GM18502 (cell line): Measurements from ENCODE around the gene KCNC2.
"Not testable (repeated sequence)": the region's sequence is repeated elsewhere in the genome, so short reads cannot be mapped to it uniquely, and the experiment has no call there.

Source experiments
- ATAC-seq: cut with Tn5 transposase; IDR thresholded peaks from one replicate; pipeline ENCODE4 v1.9.1; 2021; ENCODE audit warnings: mild to moderate bottlenecking; ENCODE audit not compliant: unreplicated experiment, poor library complexity

The KCNC2 gene

DNA sequence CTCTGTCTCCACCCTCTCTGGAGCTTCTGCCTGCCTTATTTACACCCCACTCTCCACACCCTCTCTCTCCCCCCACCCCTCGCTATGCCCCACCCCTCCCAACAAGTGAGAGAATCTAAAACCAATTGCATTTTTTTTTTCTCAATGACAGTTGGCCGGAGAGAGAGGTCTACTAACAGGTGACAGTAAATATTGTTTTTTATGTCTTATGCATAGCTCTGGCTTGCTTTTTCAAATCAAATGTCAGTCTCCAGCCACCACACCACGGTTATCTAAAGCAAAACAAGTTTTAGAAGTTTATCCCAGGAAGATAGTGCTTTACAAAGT lies at the start of gene KCNC2:
TSS of gene KCNC2 (minus strand) at position 28 of the 327 bp plus-strand sequence.
- no peak for ATAC-seq

DNA sequence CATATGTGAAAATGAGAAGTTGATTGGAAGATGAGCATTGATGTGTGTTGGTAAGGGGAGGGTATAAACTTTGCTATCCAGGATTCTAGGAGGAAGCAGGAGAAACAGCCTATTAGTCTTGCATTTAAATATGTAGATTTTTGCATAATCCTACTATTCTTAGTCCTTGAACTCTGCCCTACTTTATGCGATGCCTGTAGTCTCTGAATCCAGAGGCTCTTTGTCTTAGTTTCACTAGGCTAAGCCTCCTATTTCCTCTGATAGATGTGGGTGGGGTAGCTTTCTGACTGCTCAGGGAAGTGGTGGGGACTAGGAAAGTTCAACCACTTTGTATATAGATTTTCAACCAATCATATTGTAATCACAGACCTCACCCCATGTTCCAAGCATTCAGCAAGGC lies 49.5 kb upstream of the KCNC2 start:
- ATAC-seq, result no peak

DNA sequence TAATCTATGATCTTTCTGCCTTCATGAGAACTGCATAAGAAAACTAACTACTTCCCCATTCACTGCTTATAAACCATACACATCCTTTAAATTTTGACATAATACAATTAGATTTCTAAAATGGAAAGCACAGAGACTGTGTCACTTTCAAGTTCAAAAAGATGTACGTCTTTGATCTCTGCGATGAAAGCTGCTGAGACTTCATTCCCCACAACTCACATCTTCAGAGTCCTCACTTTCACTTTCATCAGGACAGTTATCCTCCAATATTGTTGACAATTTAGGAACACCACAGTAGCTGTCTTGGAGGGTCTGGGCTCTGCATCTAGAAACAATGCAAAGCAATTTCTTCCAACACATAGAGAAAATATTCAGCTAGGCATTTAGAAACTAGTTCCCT lies 47.9 kb upstream of the KCNC2 start:
- no peak for ATAC-seq

DNA sequence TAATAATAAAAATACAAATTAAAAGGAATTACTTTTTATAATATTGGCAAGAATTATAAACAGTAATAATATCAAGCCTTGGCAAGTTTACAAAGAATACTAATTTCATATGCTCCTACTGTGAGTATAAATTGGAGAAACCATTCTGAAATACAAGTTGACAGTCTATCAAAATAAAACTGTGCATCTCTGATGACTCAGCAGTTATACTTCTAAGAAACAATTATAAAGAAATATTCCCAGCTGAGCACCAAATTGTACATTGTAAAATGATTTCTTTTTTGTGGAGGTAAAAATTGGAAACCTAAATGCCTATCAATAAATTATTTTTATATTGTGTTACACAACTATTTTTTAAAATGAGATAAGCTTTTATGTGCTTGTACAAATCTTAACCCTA lies 35.5 kb upstream of the KCNC2 start:
- ATAC-seq, result no peak

DNA sequence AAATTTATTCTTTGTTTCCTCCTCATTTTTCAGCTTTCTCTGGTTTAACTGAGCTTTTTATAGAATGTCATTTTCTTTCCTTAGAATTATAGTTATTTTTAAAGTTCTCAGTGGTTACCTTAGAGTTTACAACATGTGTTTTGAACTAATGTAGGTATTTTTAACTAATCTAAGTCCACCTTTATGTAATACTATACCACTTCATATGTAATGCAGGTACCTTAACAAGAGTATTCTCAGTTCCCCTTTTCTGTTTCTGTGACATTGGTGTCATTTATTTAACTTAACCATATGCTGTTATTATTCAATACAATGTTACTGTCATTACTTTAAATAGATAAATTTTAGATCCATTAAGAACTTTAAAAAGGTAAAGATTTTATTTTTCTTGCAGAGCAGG lies 30.3 kb upstream of the KCNC2 start:
- ATAC-seq, result peak; percentile 91

DNA sequence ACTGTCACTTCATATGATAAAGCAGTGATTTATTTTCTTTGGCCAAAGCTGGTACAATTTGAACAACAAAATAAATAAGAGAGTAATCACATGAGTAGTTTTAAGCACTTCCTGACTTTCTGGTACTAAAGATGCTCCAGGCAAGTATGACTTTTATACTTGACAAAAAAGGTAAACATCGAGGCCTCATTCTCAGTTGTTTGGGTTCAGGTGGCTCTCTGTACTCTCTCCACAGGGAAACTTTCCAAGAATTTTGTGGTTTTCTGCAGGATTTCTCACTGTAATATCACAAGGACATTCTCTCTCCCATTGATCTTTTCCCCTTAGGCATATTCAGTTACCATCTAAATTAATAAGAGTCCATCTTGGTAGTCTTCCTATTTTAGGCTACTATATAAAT lies 26.6 kb upstream of the KCNC2 start:
- no peak for ATAC-seq

DNA sequence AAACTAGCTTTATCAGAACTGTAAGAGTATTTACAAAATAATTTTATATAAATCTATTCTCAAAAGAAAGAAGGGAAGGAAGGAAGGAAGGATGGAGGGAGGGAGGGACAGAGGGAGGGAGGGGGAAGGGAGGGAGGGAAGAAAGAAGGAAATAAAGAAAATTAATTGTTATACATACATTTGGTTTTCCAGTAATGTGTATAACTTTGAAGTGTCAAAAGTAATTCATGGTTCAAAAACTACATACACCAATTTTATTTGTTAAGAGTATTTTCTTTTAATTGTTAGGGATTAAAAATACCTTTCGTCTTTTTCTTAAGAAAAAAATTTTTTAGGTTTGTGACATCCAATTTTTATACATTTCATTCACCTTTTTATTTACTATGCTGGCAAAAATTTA lies 17.5 kb upstream of the KCNC2 start:
- no peak for ATAC-seq

DNA sequence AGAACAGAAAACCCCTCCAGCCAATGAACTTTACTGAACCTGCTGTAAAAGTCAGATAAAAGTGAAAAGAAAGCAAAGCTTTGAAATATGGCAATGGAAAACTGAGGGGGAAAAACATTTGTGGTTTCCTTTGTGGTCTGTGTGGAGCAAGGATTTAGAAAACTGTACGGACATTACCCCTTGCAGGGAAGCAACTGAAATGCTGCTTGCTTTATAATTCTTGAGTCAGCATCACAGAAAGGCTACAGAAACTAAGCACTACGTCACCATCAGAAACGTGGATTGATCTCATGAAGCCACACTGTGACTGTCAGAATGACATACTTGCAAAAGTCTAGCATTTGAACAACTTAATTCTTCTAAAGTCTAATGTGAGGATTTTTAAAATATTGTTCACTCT lies 2.4 kb upstream of the KCNC2 start:
- ATAC-seq, result no peak

DNA sequence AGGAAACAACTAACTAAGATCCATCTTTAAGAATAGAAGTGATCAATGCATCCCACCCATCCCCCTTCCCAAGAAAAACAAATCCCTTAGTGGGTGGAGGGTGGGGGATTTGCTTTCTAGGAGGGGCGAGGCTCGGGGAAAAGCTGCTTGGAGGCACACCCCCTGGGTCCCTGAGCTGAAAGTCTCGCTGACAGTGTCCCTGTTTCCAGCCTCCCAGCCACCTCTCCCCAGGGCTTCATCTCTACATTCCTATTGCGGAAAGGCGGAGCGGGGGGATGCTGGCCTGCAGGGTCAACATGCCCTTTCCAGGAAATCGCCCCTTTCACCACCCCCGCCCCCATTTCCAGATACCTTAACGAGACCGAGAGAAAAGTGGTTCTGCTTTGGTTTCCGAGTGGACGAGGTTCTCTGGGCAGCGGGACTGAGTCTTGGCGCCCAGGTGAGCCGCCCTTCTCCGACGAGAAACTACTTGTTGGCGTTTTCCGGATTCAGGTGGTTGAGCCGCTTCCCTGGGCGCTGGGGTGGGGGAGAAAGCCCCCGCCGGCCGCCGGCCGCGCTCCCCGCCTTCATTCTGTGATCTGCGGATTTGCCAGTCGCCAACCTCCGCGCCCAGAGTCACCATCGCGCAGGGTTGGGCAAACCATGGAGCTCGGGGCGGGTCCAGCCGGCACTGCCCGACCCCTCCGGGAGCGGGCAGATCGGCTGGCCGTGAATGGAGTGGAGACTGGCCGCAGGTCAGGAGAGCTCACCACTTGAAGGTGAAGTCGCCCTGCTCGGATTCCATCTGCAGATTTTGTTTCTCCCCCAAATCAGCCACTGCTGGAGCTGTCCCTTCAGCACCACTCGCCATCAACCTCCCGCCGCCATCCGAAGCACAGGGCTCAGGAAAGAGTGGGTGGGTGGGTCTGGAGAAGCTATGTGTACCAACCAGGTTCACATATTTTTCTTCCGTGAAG lies 505 bp downstream of the KCNC2 start:
- no peak for ATAC-seq

DNA sequence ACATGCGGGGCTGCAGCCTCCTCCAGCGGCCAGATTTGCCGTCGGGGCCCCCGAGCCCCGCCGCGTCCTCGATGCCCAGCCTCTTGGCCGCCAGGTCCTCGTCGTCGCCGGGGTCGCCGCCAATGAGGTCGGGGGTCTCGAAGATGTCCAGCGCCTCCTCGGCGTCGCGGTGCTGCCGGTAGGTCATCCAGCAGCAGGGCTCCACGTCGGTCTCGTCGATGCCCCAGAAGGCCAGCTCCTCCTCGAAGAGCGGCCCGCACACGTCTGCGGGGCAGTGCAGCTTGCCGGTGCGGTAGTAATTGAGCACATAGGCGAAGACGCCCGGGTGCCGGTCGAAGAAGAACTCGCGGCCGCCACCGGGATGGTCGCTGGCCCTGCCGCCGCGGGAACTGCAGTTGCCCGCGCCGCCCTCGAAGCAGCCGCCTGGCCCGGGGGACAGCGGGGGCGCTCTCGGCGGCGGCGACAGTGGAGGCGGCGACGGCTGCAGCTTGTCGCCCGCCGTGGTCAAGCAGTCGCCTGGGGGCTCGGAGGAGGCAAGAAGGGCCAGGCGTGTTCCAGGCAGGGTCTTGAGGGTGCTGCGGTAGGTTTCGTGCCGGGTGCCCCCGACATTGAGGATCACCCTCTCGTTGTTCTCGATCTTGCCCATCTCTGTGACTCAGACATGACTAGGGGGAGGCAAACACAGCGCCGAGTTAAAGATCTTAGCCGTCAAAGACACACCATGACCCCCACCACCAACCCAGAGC lies 2.1 kb downstream of the KCNC2 start:
- ATAC-seq, result no peak

DNA sequence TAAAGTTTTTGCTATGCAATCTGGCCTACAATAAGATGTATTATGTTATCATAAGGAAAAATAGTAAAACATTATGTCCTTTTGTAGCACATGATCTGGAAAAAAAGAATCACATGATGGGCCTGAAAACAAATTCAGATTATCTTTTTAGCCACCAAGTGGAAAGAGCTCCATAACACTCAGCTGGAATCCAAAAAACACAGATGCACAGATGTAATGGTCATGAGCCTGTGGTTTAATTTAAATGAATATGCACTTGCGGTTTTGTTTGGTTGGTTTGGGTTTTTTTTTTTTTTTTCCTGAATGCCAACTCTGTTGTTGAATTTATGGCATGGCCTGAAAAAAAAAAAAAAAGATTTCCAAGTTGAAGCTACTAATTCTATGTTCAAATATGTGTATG lies 4.1 kb downstream of the KCNC2 start:
- no peak for ATAC-seq

DNA sequence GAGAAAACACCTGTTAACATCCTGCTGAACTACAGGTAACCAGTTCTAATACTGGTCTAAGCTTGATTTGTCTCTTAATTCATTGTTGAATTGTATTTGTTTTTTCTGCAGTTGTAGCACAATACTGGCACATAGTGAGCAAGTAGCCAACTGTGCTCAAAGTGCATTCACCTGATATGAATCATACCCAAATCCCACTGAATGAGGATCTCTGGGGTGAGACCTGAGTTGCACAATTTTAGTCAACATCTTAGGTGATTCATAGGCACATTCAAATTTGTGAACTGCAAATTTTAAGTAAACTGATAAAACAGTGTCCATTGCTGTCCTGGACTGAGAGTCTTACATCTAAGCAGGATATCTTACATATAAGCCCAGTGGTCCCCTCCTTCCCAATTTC lies 12.8 kb downstream of the KCNC2 start:
- no peak for ATAC-seq

DNA sequence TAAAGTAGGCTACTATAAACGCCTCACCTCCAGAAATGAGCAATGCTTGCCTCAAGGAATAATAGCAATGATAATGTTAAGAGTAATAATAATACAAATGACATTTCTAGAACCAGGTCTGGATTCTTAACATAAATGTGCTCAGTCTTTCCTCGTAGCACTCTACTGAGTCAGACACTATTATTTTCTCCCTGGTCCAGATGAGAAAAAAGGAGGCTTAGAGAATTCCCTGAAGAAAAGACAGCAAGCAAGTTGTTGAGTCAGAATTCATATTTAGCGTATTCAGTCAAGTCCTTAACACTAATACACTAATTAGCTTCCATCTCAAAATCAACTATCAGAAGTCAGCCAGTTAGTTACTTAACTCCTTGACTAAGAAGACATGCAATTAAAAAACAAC lies 13.2 kb downstream of the KCNC2 start:
- no peak for ATAC-seq

DNA sequence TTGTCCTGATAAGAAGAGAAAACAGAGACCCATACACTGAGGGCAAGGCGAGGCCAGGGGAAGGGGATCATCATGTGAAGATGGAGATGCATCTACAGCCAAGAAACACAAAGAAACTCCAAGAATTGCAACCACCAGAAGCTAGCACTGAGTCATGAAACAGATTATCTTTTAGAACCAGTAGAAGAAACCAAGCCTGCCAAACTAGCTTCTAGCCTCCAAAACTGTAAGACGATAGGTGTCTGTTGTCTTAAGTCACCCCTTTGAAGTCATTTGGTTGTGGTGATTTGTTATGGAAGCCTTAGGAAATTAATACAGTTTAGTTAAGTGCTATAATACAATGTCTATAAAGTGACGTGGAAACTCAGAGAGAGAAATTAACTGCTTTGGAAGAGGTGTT lies 15.4 kb downstream of the KCNC2 start:
- no peak for ATAC-seq

DNA sequence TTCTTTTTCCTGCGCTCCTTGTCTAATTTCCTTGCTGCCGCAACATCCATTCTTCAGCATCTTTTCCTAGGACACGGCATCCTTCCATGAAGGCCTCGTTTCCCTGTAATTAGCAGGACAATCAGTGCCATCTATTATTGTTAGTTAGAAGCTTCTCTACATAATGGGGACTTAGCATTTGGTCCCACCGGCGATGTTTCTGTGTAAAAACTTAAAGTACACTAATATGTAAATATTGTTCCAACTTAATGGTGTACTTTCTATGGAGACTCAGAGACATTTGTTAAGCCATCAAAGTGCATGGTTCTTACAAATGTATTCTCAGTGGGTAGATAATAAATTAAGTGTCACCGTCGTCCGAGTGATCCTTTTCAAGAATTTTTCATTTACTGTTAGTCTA lies 17.4 kb downstream of the KCNC2 start:
- ATAC-seq, result no peak

DNA sequence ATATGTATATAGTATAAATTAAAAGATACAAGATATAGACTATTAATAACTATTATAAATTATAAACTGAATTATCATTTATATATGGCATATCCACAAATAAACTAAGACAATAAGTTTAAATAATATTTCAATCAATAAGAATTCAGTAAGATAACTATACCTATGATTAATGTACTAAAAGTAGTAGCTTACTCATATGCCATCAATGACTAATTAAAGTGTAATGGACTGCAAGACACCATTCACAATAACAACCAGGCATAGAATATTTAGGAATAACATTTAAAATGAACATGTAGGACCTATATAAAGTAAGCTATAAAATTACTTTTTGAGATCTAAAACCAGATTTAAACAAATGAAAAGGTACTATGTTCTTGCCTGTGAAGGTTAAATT lies 18.8 kb downstream of the KCNC2 start:
- no peak for ATAC-seq

DNA sequence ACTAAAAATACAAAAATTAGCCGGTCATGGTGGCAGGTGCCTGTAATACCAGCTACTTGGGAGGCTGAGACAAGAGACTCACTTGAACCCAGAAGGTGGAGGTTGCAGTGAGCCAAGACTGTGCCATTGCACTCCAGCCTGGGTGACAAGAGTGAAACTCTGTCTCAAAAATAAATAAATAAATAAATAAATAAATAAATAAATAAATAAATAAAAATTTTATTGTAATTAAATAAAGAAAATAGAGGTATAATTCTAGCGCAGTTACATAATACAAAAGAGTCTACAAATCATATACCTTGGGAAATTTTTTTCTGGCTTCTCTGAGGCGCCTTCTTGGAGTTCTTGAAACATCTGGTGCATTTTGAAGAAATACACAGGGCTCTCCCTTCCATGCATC lies 23.8 kb downstream of the KCNC2 start:
- ATAC-seq, result not testable (repeated sequence)

DNA sequence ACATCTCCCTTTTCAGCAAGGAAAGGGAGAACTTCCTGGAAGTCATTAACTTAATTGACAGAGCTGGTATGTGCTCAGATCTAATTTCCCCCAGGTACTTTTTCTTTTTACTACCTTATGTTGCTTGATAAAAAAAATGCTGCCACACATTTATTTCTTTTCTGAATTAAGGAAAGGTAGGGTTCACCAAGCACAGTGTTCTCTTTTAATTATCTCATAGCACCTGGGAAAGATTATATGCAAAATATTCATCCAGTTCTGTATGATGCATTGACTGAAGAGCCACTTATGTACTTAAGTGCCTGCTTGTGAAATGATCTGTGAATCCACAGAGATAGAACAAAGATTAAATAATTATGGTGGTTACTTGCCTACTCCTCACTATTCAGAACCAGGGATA lies 25.1 kb downstream of the KCNC2 start:
- ATAC-seq, result no peak

DNA sequence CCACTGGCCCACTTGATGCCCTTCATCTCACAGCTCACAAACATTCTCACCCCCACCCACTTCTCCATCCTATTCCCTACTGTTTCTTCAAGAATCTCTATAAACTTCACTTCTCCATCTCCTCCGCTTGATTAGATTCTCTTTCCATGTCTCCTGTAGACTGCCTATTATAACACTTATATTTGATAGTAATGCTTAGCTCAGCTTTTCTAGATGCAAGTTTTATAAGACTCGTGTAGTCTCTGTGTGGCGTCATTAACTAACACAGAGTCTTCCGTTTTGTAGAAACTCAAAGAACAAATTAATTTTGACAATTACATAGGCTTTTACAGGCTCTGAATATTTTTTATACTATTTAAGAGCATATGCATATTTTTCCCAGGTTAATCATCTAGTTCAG lies 25.7 kb downstream of the KCNC2 start:
- no peak for ATAC-seq

DNA sequence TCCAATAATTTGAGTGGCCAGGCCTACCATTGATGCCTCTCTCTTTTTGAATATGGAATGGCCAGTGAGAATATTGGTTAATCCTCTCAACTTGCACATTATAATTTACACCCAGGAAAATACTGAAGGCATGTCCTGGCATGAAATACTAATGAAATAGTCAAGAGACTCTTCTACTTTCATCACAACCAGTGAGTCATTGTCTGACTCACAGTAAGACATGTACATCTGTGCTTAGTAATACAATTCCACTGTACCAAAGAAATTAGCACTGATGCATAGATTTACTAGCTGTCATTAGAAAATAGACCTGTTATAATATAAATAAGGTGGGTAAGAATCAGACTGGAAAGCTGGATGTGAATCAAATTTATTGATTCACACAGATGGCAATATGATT lies 31.6 kb downstream of the KCNC2 start:
- ATAC-seq, result peak; percentile 79

DNA sequence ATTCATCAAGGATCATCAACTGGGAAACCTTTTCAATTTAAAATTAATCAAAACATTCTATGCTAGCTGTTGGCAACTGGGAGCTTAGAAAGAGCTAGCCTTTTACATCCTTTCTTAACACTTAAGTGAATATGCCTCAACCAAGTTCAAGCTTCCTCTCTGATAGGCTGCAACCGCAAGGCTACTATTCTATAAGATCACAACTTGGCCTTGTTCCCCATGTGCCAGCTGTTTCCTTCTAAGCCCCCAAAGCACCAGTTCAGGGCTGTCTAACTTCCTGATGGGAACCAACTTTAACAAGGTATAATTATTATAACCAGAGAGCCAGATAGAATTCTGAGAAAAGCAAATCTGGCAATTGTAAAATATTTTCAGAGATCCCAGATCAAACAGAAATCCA lies 37.0 kb downstream of the KCNC2 start:
- no peak for ATAC-seq
